WTC11 (cell line): Measurements from ENCODE around the gene BABAM2. TPM values are rescaled to one million over a fixed set of nuclear protein-coding genes. Genes with fewer than 3 reads are reported as not detected.

Experiments
- ATAC-seq: fragments of 200-7000 bp; cut with Tn5 transposase; 2 replicates; pipeline ENCODE4 v1.10.0; 2021; ENCODE audit warnings: mild to moderate bottlenecking, moderate library complexity
- CTCF ChIA-PET: fragments of 300-600 bp; sonication (Branson Sonifier 250); formaldehyde crosslinking; loops from one replicate; lab custom pipeline; 2021; ENCODE audit warnings: antibody characterized with exemption; lab: Charles Lee
- POLR2A ChIA-PET: fragments of 350-600 bp; sonication (Branson Sonifier 250); formaldehyde crosslinking; loops from one replicate; lab custom pipeline; 2021; ENCODE audit warnings: antibody characterized with exemption; lab: Charles Lee
- DNase-seq: peaks from one replicate; pipeline ENCODE4 v3.0.0; 2021; ENCODE audit warnings: low spot score
- H3K27ac Mint-ChIP-seq: 2 replicates; pipeline ENCODE4 v1.8.0; 2021; ENCODE audit warnings: mixed read lengths
- H3K27me3 Mint-ChIP-seq: 2 replicates; pipeline ENCODE4 v1.8.0; 2021; ENCODE audit warnings: low read depth, mild to moderate bottlenecking, moderate library complexity, mixed read lengths
- H3K36me3 Mint-ChIP-seq: 2 replicates; pipeline ENCODE4 v1.8.0; 2021; ENCODE audit warnings: mixed read lengths
- H3K4me1 Mint-ChIP-seq: 2 replicates; pipeline ENCODE4 v1.8.0; 2022; ENCODE audit warnings: mixed read lengths
- H3K4me3 Mint-ChIP-seq: 2 replicates; pipeline ENCODE4 v1.8.0; 2021; ENCODE audit warnings: mild to moderate bottlenecking, moderate library complexity, mixed read lengths
- H3K9me3 Mint-ChIP-seq: 2 replicates; pipeline ENCODE4 v1.8.0; 2021; ENCODE audit warnings: mixed read lengths
- AR ChIP-seq: fragments of 250-450 bp; sonication (Bioruptor Pico); IDR thresholded peaks from 2 replicates; pipeline ENCODE4 v1.9.0; 2021; ENCODE audit warnings: mild to moderate bottlenecking
- ATF2 ChIP-seq: sonication (generic); formaldehyde crosslinking; IDR thresholded peaks from 2 replicates; pipeline ENCODE4 v1.8.1; 2022; ENCODE audit warnings: low read depth, missing genetic modification reagents, borderline replicate concordance
- CBFB ChIP-seq: sonication (generic); formaldehyde crosslinking; IDR thresholded peaks from 2 replicates; pipeline ENCODE4 v1.8.1; 2022; ENCODE audit warnings: mild to moderate bottlenecking, low read depth, missing genetic modification reagents
- CREM ChIP-seq: sonication (generic); formaldehyde crosslinking; IDR thresholded peaks from 2 replicates; pipeline ENCODE4 v1.8.1; 2022; ENCODE audit warnings: mild to moderate bottlenecking, missing genetic modification reagents, moderate library complexity
- ETV6 ChIP-seq: sonication (generic); formaldehyde crosslinking; IDR thresholded peaks from 2 replicates; pipeline ENCODE4 v1.8.1; 2022; ENCODE audit warnings: mild to moderate bottlenecking, missing genetic modification reagents
- FOXK1 ChIP-seq: sonication (generic); formaldehyde crosslinking; IDR thresholded peaks from 2 replicates; pipeline ENCODE4 v1.8.0; 2022; ENCODE audit warnings: mild to moderate bottlenecking, moderate library complexity, missing genetic modification reagents
- IRF2 ChIP-seq: sonication (generic); formaldehyde crosslinking; IDR thresholded peaks from 2 replicates; pipeline ENCODE4 v1.8.0; 2022; ENCODE audit warnings: low read depth, missing genetic modification reagents, borderline replicate concordance
- NFE2L1 ChIP-seq: sonication (generic); formaldehyde crosslinking; IDR thresholded peaks from 2 replicates; pipeline ENCODE4 v1.8.1; 2023; ENCODE audit warnings: missing genetic modification reagents
- SMAD4 ChIP-seq: sonication (generic); formaldehyde crosslinking; IDR thresholded peaks from 2 replicates; pipeline ENCODE4 v1.8.0; 2022; ENCODE audit warnings: mild to moderate bottlenecking, missing genetic modification reagents
- ZMAT4 ChIP-seq: fragments of 250-450 bp; sonication (Bioruptor Pico); IDR thresholded peaks from 2 replicates; pipeline ENCODE4 v1.9.0; 2021; ENCODE audit warnings: mild to moderate bottlenecking
- ZNF232 ChIP-seq: sonication (generic); formaldehyde crosslinking; IDR thresholded peaks from 2 replicates; pipeline ENCODE4 v1.8.0; 2022; ENCODE audit warnings: mild to moderate bottlenecking, missing genetic modification reagents
- ZNF416 ChIP-seq: fragments of 250-450 bp; sonication (Bioruptor Pico); IDR thresholded peaks from 2 replicates; pipeline ENCODE4 v1.9.0; 2021; ENCODE audit warnings: mild to moderate bottlenecking, inconsistent platforms
- ZNF423 ChIP-seq: fragments of 250-450 bp; sonication (Bioruptor Pico); IDR thresholded peaks from 2 replicates; pipeline ENCODE4 v2.1.2; 2022; ENCODE audit warnings: mild to moderate bottlenecking, moderate library complexity
- total RNA-seq: library from RNA; stranded (reverse); gene quantifications from 3 replicates; pipeline ENCODE4 v1.2.3, GENCODE V29; 2021
- TF ChIP-seq, protein P1 (sequence below): sonication (generic); formaldehyde crosslinking; IDR thresholded peaks from 2 replicates; pipeline ENCODE4 v1.8.1; 2023; ENCODE audit warnings: mild to moderate bottlenecking, missing genetic modification reagents, borderline replicate concordance
- TF ChIP-seq, protein P2 (sequence below): sonication (generic); formaldehyde crosslinking; IDR thresholded peaks from 2 replicates; pipeline ENCODE4 v1.8.1; 2022; ENCODE audit warnings: low read depth, mild to moderate bottlenecking, moderate library complexity, missing genetic modification reagents, borderline replicate concordance
- TF ChIP-seq, protein P3 (sequence below): sonication (generic); formaldehyde crosslinking; IDR thresholded peaks from 2 replicates; pipeline ENCODE4 v1.8.1; 2023; ENCODE audit warnings: mild to moderate bottlenecking, moderate library complexity, missing genetic modification reagents
- TF ChIP-seq, protein P4 (sequence below): sonication (generic); formaldehyde crosslinking; IDR thresholded peaks from 2 replicates; pipeline ENCODE4 v1.8.0; 2022; ENCODE audit warnings: mild to moderate bottlenecking, missing genetic modification reagents

Gene BABAM2
- total RNA-seq, 1 experiment from 2014 or later: 16.5 TPM

- H3K27ac Mint-ChIP-seq: no peak overlapping the region
- H3K4me1 Mint-ChIP-seq: no peaks in the 10 kb centered on the region
- H3K4me3 Mint-ChIP-seq: no peak overlapping the region
- CTCF ChIA-PET: no interaction called here
- H3K9me3 Mint-ChIP-seq: peaks cover 15% of the 10 kb centered on the region
- POLR2A ChIA-PET: no interaction called here
- no peak for TF ChIP-seq AR
- TF ChIP-seq ZNF423 (CRISPR knock-in tag): no peak
- no peak for TF ChIP-seq ZNF232
- TF ChIP-seq SMAD4 (CRISPR knock-in tag): no peak
- TF ChIP-seq, protein P1, sequence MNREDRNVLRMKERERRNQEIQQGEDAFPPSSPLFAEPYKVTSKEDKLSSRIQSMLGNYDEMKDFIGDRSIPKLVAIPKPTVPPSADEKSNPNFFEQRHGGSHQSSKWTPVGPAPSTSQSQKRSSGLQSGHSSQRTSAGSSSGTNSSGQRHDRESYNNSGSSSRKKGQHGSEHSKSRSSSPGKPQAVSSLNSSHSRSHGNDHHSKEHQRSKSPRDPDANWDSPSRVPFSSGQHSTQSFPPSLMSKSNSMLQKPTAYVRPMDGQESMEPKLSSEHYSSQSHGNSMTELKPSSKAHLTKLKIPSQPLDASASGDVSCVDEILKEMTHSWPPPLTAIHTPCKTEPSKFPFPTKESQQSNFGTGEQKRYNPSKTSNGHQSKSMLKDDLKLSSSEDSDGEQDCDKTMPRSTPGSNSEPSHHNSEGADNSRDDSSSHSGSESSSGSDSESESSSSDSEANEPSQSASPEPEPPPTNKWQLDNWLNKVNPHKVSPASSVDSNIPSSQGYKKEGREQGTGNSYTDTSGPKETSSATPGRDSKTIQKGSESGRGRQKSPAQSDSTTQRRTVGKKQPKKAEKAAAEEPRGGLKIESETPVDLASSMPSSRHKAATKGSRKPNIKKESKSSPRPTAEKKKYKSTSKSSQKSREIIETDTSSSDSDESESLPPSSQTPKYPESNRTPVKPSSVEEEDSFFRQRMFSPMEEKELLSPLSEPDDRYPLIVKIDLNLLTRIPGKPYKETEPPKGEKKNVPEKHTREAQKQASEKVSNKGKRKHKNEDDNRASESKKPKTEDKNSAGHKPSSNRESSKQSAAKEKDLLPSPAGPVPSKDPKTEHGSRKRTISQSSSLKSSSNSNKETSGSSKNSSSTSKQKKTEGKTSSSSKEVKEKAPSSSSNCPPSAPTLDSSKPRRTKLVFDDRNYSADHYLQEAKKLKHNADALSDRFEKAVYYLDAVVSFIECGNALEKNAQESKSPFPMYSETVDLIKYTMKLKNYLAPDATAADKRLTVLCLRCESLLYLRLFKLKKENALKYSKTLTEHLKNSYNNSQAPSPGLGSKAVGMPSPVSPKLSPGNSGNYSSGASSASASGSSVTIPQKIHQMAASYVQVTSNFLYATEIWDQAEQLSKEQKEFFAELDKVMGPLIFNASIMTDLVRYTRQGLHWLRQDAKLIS (CRISPR knock-in tag): no peak
- TF ChIP-seq ZNF416 (CRISPR knock-in tag): no peak
- no peak for TF ChIP-seq CBFB (CRISPR knock-in tag)
- no peak for TF ChIP-seq CREM (CRISPR knock-in tag)
- no peak for TF ChIP-seq ETV6
- no peak for TF ChIP-seq ZMAT4 (CRISPR knock-in tag)
- TF ChIP-seq IRF2 (CRISPR knock-in tag): no peak
- no peak for TF ChIP-seq ATF2
- TF ChIP-seq, protein P2, sequence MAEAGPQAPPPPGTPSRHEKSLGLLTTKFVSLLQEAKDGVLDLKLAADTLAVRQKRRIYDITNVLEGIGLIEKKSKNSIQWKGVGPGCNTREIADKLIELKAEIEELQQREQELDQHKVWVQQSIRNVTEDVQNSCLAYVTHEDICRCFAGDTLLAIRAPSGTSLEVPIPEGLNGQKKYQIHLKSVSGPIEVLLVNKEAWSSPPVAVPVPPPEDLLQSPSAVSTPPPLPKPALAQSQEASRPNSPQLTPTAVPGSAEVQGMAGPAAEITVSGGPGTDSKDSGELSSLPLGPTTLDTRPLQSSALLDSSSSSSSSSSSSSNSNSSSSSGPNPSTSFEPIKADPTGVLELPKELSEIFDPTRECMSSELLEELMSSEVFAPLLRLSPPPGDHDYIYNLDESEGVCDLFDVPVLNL (CRISPR knock-in tag): no peak
- TF ChIP-seq FOXK1 (CRISPR knock-in tag): no peak
- DNase-seq (no peak), ATAC-seq (no peak)
- no peaks in the 10 kb centered on the region; the same call in 1 of the 2 replicates for H3K27me3 Mint-ChIP-seq
- H3K36me3 Mint-ChIP-seq: no peaks in the 10 kb centered on the region
These were observed 17.4 kb upstream of the BABAM2 start for GRCh38 chr2:27873091-27873490.

GRCh38 chr2:27875089-27875881 is 15.2 kb upstream of the BABAM2 start:
- H3K27ac Mint-ChIP-seq: no peak overlapping the region
- H3K4me1 Mint-ChIP-seq: no peaks in the 10 kb centered on the region
- H3K4me3 Mint-ChIP-seq: no peak overlapping the region
- H3K9me3 Mint-ChIP-seq: peaks cover 15% of the 10 kb centered on the region
- ATAC-seq: no peak
- TF ChIP-seq, protein P3, sequence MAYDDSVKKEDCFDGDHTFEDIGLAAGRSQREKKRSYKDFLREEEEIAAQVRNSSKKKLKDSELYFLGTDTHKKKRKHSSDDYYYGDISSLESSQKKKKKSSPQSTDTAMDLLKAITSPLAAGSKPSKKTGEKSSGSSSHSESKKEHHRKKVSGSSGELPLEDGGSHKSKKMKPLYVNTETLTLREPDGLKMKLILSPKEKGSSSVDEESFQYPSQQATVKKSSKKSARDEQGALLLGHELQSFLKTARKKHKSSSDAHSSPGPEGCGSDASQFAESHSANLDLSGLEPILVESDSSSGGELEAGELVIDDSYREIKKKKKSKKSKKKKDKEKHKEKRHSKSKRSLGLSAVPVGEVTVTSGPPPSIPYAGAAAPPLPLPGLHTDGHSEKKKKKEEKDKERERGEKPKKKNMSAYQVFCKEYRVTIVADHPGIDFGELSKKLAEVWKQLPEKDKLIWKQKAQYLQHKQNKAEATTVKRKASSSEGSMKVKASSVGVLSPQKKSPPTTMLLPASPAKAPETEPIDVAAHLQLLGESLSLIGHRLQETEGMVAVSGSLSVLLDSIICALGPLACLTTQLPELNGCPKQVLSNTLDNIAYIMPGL: no peak
- TF ChIP-seq, protein P4, sequence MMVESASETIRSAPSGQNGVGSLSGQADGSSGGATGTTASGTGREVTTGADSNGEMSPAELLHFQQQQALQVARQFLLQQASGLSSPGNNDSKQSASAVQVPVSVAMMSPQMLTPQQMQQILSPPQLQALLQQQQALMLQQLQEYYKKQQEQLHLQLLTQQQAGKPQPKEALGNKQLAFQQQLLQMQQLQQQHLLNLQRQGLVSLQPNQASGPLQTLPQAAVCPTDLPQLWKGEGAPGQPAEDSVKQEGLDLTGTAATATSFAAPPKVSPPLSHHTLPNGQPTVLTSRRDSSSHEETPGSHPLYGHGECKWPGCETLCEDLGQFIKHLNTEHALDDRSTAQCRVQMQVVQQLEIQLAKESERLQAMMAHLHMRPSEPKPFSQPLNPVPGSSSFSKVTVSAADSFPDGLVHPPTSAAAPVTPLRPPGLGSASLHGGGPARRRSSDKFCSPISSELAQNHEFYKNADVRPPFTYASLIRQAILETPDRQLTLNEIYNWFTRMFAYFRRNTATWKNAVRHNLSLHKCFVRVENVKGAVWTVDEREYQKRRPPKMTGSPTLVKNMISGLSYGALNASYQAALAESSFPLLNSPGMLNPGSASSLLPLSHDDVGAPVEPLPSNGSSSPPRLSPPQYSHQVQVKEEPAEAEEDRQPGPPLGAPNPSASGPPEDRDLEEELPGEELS (CRISPR knock-in tag): no peak
- no peak for TF ChIP-seq NFE2L1 (CRISPR knock-in tag)
- no peaks in the 10 kb centered on the region for H3K36me3 Mint-ChIP-seq
- peaks cover 6% of the 10 kb centered on the region for H3K27me3 Mint-ChIP-seq
- no peak for DNase-seq
- ChIA-PET CTCF (no interaction called here), POLR2A (no interaction called here)
